Peyer's patch (tissue), 4 donors: ENCODE measurements around the gene GRID2.

Source experiments
- POLR2A ChIP-seq, 2 donors: fragments of 450-650 bp; IDR thresholded peaks; one replicate each; pipeline ENCODE4 v1.5.1; 2017; ENCODE audit warnings: antibody characterized with exemption in 2 of 2, mild to moderate bottlenecking in 2 of 2, moderate library complexity in 2 of 2
- TF ChIP-seq, protein P1 (sequence below), 6 experiments: fragments of 450-650 bp in 4 of 6; fragments of 200-600 bp in 2 of 6; sonication (generic) in 1 of 6; IDR thresholded peaks; one replicate each; pipeline ENCODE4 v1.5.1; 2017 to 2019; ENCODE audit warnings: antibody characterized with exemption in 6 of 6, mild to moderate bottlenecking in 3 of 6, moderate library complexity in 1 of 6

- no peak for TF ChIP-seq POLR2A (IDR thresholded peaks at IDR 0.05)
- TF ChIP-seq, protein P1, sequence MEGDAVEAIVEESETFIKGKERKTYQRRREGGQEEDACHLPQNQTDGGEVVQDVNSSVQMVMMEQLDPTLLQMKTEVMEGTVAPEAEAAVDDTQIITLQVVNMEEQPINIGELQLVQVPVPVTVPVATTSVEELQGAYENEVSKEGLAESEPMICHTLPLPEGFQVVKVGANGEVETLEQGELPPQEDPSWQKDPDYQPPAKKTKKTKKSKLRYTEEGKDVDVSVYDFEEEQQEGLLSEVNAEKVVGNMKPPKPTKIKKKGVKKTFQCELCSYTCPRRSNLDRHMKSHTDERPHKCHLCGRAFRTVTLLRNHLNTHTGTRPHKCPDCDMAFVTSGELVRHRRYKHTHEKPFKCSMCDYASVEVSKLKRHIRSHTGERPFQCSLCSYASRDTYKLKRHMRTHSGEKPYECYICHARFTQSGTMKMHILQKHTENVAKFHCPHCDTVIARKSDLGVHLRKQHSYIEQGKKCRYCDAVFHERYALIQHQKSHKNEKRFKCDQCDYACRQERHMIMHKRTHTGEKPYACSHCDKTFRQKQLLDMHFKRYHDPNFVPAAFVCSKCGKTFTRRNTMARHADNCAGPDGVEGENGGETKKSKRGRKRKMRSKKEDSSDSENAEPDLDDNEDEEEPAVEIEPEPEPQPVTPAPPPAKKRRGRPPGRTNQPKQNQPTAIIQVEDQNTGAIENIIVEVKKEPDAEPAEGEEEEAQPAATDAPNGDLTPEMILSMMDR (IDR thresholded peaks at IDR 0.05), result no peak
These were observed 332.5 kb downstream of the GRID2 start for GRCh38 chr4:92636038-92636806.
